GM12891 (cell line): ENCODE measurements around the gene PLEKHH2.
"Not testable (repeated sequence)": the region's sequence is repeated elsewhere in the genome, so short reads cannot be mapped to it uniquely, and the experiment has no call there.

ENCODE experiments used
- DNase-seq: peaks from one replicate; pipeline ENCODE4 v3.0.0; 2011; ENCODE audit warnings: low spot score; ENCODE audit not compliant: insufficient read length
- FAIRE-seq: peaks from 2 replicates; lab custom pipeline; 2011; peaks lifted over from hg19 to GRCh38; lab: Jason Lieb, UNC
- PAX5 ChIP-seq: IDR thresholded peaks from 2 replicates; pipeline ENCODE4 v1.6.1; 2011; ENCODE audit warnings: low read length, moderate library complexity, mild to moderate bottlenecking; ENCODE audit not compliant: insufficient read depth, severe bottlenecking
- POLR2A ChIP-seq: IDR thresholded peaks from 2 replicates; pipeline ENCODE4 v1.6.1; 2011; ENCODE audit warnings: low read depth, low read length, control low read depth
- POLR2AphosphoS5 ChIP-seq: IDR thresholded peaks from 2 replicates; pipeline ENCODE4 v1.6.1; 2011; ENCODE audit warnings: low read depth, low read length, control low read depth
- POU2F2 ChIP-seq: IDR thresholded peaks from 2 replicates; pipeline ENCODE4 v1.6.1; 2011; ENCODE audit warnings: low read depth, mild to moderate bottlenecking, control low read depth, low read length, moderate library complexity
- SPI1 ChIP-seq: IDR thresholded peaks from 2 replicates; pipeline ENCODE4 v1.6.1; 2011; ENCODE audit warnings: low read depth, low read length, control low read depth
- TAF1 ChIP-seq: IDR thresholded peaks from 2 replicates; pipeline ENCODE4 v1.6.1; 2011; ENCODE audit warnings: low read depth, low read length, control low read depth

The PLEKHH2 gene

DNA sequence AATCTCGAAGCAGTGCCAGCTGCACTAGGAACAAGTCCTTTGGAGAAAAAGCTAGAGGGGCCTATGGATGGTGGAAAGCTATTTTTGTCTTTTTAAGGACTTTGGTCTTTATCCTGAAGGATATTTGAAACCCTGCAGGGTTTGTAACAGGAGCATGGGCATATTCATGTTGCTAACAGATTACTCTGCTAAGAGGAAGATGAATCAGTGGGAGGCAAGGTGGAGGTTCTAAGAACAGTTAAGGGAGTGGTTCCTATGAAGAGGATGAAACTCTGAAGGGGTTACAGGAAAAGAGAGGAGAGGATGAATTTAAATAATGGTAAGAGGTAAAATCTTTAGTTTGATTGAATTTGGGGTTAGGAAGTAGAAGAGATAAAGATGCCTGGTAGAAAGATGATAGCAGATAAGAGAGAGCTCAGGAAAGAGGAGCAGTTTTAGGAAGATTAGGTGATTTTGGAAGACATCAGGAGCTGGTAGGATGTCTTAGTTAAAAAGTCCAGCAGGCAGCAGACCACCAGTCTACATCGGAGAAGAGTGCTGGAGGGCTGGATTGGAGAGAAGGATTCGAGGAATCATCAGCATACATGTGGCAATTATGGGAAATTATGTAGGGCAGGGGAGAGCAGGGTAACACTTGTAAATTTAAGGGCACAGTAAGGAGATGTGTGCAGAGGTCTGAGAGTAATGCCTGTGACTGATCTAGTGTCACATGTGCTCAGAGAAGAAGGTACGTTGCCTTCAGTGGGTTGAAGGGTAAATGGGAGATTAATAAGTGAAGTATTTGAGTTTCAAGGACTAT lies 78.4 kb downstream of the PLEKHH2 start:
- DNase-seq (no peak), FAIRE-seq (no peak)
- TF ChIP-seq POU2F2 (no peak), POLR2AphosphoS5 (no peak), SPI1 (no peak), TAF1 (no peak), PAX5 (no peak), POLR2A (no peak)

DNA sequence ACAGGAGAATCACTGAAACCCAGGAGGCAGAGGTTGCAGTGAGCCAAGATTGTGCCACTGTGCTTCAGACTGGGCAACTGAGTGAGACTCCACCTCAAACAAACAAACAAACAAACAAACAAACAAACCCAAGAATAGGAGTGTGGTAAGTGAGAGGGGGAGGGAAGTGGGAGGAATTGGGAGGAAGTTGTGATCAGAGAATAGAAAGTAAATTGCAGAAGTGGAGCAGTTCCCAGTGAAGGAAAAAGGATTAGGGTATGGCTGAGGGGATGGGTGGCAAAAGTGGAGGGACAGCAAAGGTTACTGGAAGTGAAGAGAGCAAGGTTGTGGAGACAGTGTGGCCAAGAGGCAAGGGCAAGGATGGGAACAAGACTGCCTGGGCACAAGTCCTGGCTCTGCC lies 80.3 kb downstream of the PLEKHH2 start:
- no peak for DNase-seq

DNA sequence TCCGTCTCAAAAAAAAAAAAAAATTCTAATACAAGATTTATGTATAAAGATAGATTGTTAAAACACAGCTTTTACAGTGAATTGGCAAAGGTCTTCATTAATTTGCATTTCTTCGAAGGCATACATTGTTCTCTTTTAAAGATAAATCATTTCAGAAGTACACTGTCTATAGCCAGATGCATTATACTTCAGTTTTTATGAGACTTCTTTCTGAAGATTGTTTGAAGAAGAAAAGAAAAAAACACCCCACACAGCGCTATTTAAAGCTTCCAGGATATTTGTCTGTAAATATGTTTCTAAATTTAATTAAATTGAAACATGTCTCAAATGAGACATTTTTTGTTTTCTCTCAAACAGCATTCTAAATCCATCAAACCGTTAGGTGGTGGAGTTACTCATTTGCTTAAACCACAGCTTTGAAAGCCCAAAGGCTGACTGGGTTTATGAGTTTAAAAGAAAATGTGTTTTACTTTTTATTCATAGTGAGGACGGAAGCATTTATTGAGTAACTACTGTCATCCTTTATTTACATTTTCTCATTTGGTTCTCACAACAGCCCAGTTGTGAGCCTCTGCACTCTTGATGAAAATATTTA lies 81.6 kb downstream of the PLEKHH2 start:
- DNase-seq (no peak), FAIRE-seq (no peak)
- TF ChIP-seq PAX5 = no peak

More for the DNA sequence above, 80.3 kb downstream of the PLEKHH2 start:
- FAIRE-seq = no peak
- TF ChIP-seq POU2F2 (no peak), SPI1 (peak; percentile 49)

DNA sequence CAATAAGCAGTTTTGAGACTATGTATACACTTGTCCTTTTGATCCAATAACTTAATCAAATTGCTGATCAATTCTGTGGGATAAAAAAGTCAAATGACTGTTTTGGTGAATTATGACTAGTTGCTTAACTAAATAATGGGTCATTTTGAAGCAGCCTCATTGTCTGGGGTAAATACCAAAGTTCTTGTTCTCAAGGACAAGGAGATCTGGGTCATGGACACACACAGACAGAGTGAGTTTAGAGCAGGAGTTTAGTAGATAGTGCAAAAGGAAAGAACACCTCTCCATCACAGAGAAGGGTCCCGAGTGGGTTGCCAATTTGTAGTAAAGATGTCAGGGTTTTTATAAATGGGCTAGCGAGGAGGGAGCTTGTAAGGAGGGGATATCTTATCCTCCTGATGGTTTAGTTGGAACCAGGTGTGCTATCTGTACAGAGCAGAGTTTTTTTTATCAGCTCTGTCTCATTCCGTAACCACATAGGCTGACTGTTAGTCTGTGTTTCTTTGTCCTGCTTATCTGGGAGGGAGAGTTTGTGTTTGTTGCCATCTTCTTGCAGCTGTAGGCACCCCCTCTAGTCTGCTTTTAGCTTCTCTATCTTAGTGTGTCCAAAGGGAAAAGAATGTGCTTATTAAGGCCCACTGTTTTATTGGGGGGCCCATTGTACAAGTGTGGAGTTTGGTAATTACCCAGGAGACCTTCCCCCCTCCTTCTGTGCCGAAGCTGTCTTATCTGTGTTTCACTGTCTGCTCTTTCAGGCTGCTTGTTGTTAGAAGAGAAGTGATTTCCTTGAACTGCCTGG lies 87.9 kb downstream of the PLEKHH2 start:
- DNase-seq (no peak), FAIRE-seq (no peak)

DNA sequence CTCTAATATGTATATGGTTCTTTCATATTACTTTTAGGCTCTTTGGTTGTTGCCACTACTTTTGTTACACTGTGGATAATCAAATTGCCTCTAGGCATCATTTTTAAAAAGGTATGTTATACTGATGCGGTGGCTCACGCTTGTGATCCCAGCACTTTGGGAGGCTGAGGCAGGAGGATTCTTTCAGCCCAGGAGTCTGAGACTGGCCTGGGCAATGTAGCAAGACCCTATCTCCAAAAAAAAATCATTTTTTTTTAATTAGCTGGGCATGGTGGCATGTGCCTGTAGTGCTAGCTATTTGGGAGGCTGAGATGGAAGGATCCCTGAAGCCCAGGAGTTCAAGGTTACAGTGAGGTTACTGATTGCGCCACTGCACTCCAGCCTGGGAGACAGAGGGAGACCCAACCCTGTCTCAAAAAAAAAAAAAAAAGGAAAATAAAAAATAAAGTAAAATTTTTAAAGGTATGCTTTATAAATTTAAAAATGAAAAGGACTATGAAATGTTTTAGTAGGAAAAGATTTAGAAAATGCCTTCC lies 88.7 kb downstream of the PLEKHH2 start:
- FAIRE-seq = no peak
- no peak for DNase-seq
- TF ChIP-seq PAX5 (no peak), POU2F2 (no peak), SPI1 (no peak), TAF1 (no peak), POLR2A (no peak), POLR2AphosphoS5 (no peak)

More for the DNA sequence above, 87.9 kb downstream of the PLEKHH2 start:
- TF ChIP-seq SPI1 (no peak), POLR2AphosphoS5 (no peak), POU2F2 (no peak), POLR2A (no peak), TAF1 (no peak), PAX5 (no peak)

DNA sequence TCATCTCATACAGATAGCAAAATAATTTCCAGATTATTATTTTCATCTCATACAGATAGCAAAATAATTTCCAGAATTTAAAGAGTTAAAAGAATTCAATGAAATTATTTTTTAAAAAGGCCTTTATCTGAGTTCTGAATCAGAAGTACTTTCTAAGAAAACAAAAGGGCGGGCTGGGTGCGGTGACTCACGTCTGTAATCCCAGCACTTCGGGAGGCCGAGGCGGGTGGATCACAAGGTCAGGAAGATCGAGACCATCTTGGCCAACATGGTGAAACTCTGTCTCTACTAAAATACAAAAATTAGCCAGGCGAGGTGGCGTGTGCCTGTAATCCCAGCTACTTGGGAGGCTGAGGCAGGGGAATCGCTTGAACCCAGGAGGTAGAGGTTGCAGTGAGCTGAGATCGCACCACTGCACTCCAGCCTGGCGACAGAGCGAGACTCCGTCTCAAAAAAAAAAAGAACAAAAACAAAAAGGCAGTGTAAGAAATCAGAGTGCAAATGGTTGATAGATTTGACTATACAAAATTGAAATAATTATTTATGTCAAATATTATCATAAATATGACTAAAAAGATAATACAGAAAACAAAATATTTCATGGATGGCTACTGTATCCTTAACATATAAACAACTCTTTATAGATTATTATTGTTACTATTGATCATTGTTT lies 90.0 kb downstream of the PLEKHH2 start:
- not testable (repeated sequence) for FAIRE-seq

DNA sequence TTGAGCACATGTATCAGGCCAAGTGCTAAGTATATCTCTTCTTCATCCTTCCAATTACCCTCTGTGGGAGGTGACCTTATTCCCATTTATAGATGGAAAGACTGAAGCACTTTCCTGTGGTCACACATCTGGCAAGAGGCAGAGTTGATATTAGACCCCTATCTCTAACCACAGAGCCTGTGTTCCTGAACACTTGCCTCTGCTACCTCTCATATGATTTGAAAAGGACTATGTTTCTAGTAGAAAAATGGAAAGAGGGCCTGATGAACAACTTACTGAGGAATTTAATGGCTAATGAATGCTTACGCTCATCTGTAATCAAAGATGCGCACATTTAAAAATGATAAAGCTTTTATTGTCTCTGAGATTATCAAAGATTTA lies 90.6 kb downstream of the PLEKHH2 start:
- TF ChIP-seq POLR2A (no peak), POU2F2 (no peak), POLR2AphosphoS5 (no peak), PAX5 (no peak), SPI1 (no peak), TAF1 (no peak)
- FAIRE-seq (no peak), DNase-seq (no peak)

More for the DNA sequence above, 90.0 kb downstream of the PLEKHH2 start:
- not testable (repeated sequence) for DNase-seq

DNA sequence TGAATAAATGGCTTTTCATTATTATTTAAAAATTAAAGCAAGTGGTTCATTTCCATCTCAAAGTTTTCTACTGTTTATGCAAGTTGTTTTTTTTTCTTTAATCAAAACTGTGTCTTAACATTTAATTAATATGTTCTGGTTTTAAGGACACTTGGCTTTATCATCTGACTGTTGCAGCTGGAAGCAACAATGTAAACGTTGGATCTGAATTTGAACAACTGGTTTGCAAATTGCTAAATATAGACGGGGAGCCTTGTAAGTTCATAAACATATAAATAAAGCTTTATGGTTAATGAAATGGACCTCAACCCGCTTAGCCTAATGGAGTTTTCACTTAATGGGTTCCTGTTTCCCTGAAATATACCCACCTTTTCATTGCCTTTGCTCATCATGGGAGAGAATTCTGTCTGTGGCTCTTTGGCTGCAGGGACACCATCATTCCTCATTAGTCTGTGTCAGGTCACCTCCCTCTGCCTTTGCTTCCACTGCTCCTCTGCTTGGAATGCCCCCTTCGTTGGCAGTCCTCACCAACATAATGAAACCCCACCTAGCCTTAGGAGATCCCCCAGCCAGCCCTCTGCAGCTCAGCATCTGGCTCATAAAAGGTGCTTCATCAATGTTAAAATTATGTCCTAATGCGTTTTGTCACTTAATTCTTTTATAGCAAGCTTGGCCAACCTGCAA lies 92.6 kb downstream of the PLEKHH2 start:
- FAIRE-seq (no peak), DNase-seq (no peak)
- TF ChIP-seq POU2F2 (no peak), POLR2A (no peak), TAF1 (no peak), PAX5 (no peak), POLR2AphosphoS5 (no peak), SPI1 (no peak)

DNA sequence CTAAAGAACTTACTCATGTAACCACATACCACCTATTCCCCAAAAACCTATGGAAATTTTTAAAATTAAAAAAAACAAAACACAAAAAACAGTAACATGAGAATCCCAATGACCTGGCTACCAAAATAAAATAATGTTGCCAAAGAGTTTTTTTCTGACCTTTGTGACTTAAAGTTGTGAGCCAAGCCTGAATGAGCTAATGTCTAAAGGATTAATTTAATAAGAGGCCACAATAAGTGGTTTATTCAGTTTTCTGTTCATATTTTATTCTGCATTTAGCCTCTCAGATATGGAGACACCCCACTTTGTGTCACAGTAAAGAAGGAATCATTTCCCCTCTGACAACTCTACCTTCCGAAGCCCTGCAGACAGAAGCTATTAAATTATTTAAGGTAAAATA lies 94.2 kb downstream of the PLEKHH2 start:
- no peak for TF ChIP-seq SPI1
- TF ChIP-seq PAX5 = no peak
- no peak for TF ChIP-seq POU2F2
- no peak for TF ChIP-seq TAF1
- no peak for TF ChIP-seq POLR2A
- TF ChIP-seq POLR2AphosphoS5 = no peak
- no peak for DNase-seq
- no peak for FAIRE-seq
